Central memory CD8-positive, alpha-beta T cell (primary cell): ENCODE measurements around the gene NCAM1.

Source experiments
- ATAC-seq: fragments of 150-1000 bp; cut with Tn5 transposase; replicated peaks from 2 replicates; pipeline ENCODE4 v1.10.0; 2022; ENCODE audit warnings: mild to moderate bottlenecking, moderate FRiP score, moderate number of reproducible peaks; ENCODE audit not compliant: poor library complexity, severe bottlenecking; ENCODE audit errors: extremely low read depth
- DNase-seq, 2 donors: peaks; one replicate each; pipeline ENCODE4 v3.0.0; 2021; ENCODE audit warnings: low spot score in 2 of 2
- H3K27ac Mint-ChIP-seq: one replicate; pipeline ENCODE4 v1.8.0; 2022; ENCODE audit warnings: low read depth, mild to moderate bottlenecking, moderate library complexity, mixed read lengths
- H3K27me3 Mint-ChIP-seq: one replicate; pipeline ENCODE4 v1.8.0; 2022; ENCODE audit warnings: mixed read lengths
- H3K36me3 Mint-ChIP-seq: one replicate; pipeline ENCODE4 v1.8.0; 2022; ENCODE audit warnings: mild to moderate bottlenecking, moderate library complexity, mixed read lengths; ENCODE audit not compliant: insufficient read depth
- H3K4me1 Mint-ChIP-seq: one replicate; pipeline ENCODE4 v1.8.0; 2022; ENCODE audit warnings: mixed read lengths
- H3K4me3 Mint-ChIP-seq: one replicate; pipeline ENCODE4 v1.8.0; 2022; ENCODE audit warnings: mild to moderate bottlenecking, moderate library complexity, mixed read lengths
- H3K9me3 Mint-ChIP-seq: one replicate; pipeline ENCODE4 v1.8.0; 2022; ENCODE audit warnings: mixed read lengths

The NCAM1 gene

GRCh38 chr11:113134626-113135025 is 173.4 kb downstream of the NCAM1 start:
- no peak for DNase-seq
- H3K27ac Mint-ChIP-seq, result no peak overlapping the region
- H3K9me3 Mint-ChIP-seq, result no peaks in the 10 kb centered on the region
- no peaks in the 10 kb centered on the region for H3K36me3 Mint-ChIP-seq
- no peaks in the 10 kb centered on the region for H3K4me1 Mint-ChIP-seq
- peaks cover 47% of the 10 kb centered on the region for H3K27me3 Mint-ChIP-seq
- no peak overlapping the region for H3K4me3 Mint-ChIP-seq
- ATAC-seq, result no peak

GRCh38 chr11:113137713-113138529 is 176.7 kb downstream of the NCAM1 start:
- Mint-ChIP-seq H3K27me3 (peaks cover 71% of the 10 kb centered on the region), H3K9me3 (no peaks in the 10 kb centered on the region), H3K36me3 (no peaks in the 10 kb centered on the region), H3K4me1 (no peaks in the 10 kb centered on the region), H3K27ac (no peak overlapping the region), H3K4me3 (no peak overlapping the region)
- DNase-seq (no peak), ATAC-seq (no peak)

GRCh38 chr11:113138731-113139130 is 177.5 kb downstream of the NCAM1 start:
- H3K27me3 Mint-ChIP-seq, result peaks cover 80% of the 10 kb centered on the region
- no peaks in the 10 kb centered on the region for H3K4me1 Mint-ChIP-seq
- no peak for DNase-seq
- no peak overlapping the region for H3K4me3 Mint-ChIP-seq
- H3K9me3 Mint-ChIP-seq, result no peaks in the 10 kb centered on the region
- no peak overlapping the region for H3K27ac Mint-ChIP-seq
- no peaks in the 10 kb centered on the region for H3K36me3 Mint-ChIP-seq
- ATAC-seq, result no peak

GRCh38 chr11:113141010-113141409 is 179.8 kb downstream of the NCAM1 start:
- no peak for ATAC-seq

DNA sequence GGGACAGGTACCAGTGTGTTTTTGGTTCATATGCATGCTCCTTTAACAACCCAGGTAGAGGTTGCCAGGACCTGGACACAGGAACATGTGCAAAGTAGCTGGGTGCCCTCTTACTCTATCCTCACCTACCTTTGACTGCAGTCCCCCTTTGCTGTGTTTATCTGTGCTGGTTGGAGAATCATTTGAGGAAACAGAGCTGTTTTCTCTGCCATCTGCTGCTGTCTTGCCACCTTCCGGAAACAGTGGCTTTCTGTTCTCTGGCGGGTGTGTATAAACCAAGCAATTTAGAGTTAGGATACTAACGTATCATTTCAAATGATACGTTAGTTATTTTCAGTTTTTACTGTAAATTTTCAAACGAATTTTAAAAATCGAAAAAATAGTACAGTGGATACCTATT is 181.3 kb downstream of the NCAM1 start:
- Mint-ChIP-seq H3K36me3 (no peaks in the 10 kb centered on the region), H3K27ac (no peak overlapping the region), H3K4me3 (no peak overlapping the region), H3K4me1 (no peaks in the 10 kb centered on the region), H3K27me3 (peaks cover 50% of the 10 kb centered on the region), H3K9me3 (no peaks in the 10 kb centered on the region)
- DNase-seq (no peak), ATAC-seq (no peak)

More at GRCh38 chr11:113141010-113141409, 179.8 kb downstream of the NCAM1 start:
- Mint-ChIP-seq H3K36me3 (no peaks in the 10 kb centered on the region), H3K9me3 (no peaks in the 10 kb centered on the region), H3K27me3 (peaks cover 65% of the 10 kb centered on the region), H3K4me1 (no peaks in the 10 kb centered on the region), H3K27ac (no peak overlapping the region), H3K4me3 (no peak overlapping the region)
- DNase-seq, result no peak

DNA sequence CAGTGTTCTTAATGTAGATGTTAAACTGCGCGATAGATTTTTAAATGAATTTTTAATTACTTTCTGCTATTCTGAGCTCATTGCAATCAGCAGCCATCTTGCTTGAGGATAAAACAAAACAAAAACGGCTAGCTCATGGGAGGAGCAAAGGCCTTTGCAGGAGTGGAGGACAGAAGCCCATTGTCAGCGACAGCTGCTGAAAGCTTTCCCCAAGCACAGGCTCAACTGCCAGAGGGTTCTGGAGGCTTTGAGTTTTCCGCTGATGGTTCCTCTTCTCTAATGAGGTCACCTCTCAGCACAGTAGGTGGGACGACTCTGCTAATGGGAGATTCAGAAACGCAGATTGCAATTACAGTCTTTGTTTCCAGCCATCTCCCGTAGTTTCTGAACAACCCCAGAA is 186.0 kb downstream of the NCAM1 start:
- H3K4me1 Mint-ChIP-seq, result no peaks in the 10 kb centered on the region
- peaks cover 32% of the 10 kb centered on the region for H3K27me3 Mint-ChIP-seq
- no peaks in the 10 kb centered on the region for H3K36me3 Mint-ChIP-seq
- DNase-seq (no peak), ATAC-seq (no peak)
- H3K27ac Mint-ChIP-seq, result no peak overlapping the region
- H3K9me3 Mint-ChIP-seq, result no peaks in the 10 kb centered on the region
- no peak overlapping the region for H3K4me3 Mint-ChIP-seq

DNA sequence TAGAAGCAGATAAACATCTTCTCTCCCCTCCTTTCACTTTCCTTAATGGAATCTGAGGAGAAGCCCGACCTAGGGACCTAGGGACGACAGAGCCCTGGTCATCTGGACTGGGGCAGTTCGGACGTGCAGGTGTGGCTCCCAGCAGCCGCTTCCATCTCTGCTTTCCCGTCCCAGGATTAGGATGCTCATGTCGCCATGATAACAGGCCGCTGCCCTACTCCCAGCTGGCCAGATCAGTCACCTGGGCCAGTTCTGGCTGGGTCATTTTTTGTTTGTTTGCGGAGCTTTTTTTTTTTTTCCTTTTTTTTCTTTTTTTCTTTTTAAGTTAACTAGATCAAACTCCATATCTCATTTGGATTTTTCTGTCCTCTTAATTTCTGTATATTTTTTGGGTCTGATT is 186.9 kb downstream of the NCAM1 start:
- ATAC-seq (no peak), DNase-seq (no peak)
- Mint-ChIP-seq H3K4me1 (no peaks in the 10 kb centered on the region), H3K27me3 (peaks cover 24% of the 10 kb centered on the region), H3K27ac (no peak overlapping the region), H3K36me3 (no peaks in the 10 kb centered on the region), H3K4me3 (no peak overlapping the region), H3K9me3 (no peaks in the 10 kb centered on the region)

DNA sequence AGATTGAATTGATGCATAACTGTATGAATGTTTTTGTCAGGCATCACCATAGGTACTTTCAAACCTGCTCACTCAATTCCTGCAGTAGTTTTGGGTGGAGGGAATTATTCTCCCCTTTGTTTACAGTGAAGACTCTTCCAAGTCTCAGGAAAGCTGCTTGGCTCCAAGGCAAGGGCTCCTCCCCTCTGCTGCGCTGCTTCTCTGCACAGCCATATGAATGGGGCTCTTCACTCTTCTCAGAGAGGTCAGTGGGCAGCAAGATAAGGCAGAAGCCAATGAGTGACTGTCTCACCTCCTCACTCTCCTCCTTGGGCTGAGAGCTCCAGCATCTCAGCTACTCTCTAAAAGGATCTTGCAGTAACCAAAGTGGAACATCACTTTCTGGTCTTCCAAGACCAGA is 187.4 kb downstream of the NCAM1 start:
- ATAC-seq (no peak), DNase-seq (no peak)
- Mint-ChIP-seq H3K4me3 (no peak overlapping the region), H3K27ac (no peak overlapping the region), H3K4me1 (no peaks in the 10 kb centered on the region), H3K27me3 (peaks cover 18% of the 10 kb centered on the region), H3K36me3 (no peaks in the 10 kb centered on the region), H3K9me3 (no peaks in the 10 kb centered on the region)

GRCh38 chr11:113151521-113151920 is 190.3 kb downstream of the NCAM1 start:
- no peaks in the 10 kb centered on the region for H3K36me3 Mint-ChIP-seq
- DNase-seq (no peak), ATAC-seq (no peak)
- no peaks in the 10 kb centered on the region for H3K4me1 Mint-ChIP-seq
- peaks cover 13% of the 10 kb centered on the region for H3K27me3 Mint-ChIP-seq
- H3K27ac Mint-ChIP-seq, result no peak overlapping the region
- H3K4me3 Mint-ChIP-seq, result no peak overlapping the region
- no peaks in the 10 kb centered on the region for H3K9me3 Mint-ChIP-seq

- no peaks in the 10 kb centered on the region for H3K4me1 Mint-ChIP-seq
- ATAC-seq (no peak), DNase-seq (no peak)
- no peaks in the 10 kb centered on the region for H3K9me3 Mint-ChIP-seq
- H3K27ac Mint-ChIP-seq, result no peak overlapping the region
- H3K4me3 Mint-ChIP-seq, result no peak overlapping the region
- H3K27me3 Mint-ChIP-seq, result peaks cover 13% of the 10 kb centered on the region
- no peaks in the 10 kb centered on the region for H3K36me3 Mint-ChIP-seq
Observed at GRCh38 chr11:113152500-113152899, 191.3 kb downstream of the NCAM1 start.

- Mint-ChIP-seq H3K4me1 (no peaks in the 10 kb centered on the region), H3K9me3 (no peaks in the 10 kb centered on the region), H3K36me3 (no peaks in the 10 kb centered on the region), H3K27ac (no peak overlapping the region), H3K4me3 (no peak overlapping the region), H3K27me3 (peaks cover 10% of the 10 kb centered on the region)
- no peak for DNase-seq
- no peak for ATAC-seq
Observed at GRCh38 chr11:113153847-113154246, 192.6 kb downstream of the NCAM1 start.

- Mint-ChIP-seq H3K4me3 (no peak overlapping the region), H3K9me3 (no peaks in the 10 kb centered on the region), H3K27me3 (no peaks in the 10 kb centered on the region), H3K4me1 (no peaks in the 10 kb centered on the region), H3K27ac (no peak overlapping the region), H3K36me3 (no peaks in the 10 kb centered on the region)
- no peak for ATAC-seq
- no peak for DNase-seq
Observed at GRCh38 chr11:113159988-113160807, 199.0 kb downstream of the NCAM1 start.

GRCh38 chr11:113160808-113161124 is 199.5 kb downstream of the NCAM1 start:
- no peaks in the 10 kb centered on the region for H3K36me3 Mint-ChIP-seq
- H3K9me3 Mint-ChIP-seq, result no peaks in the 10 kb centered on the region
- no peaks in the 10 kb centered on the region for H3K4me1 Mint-ChIP-seq
- H3K27ac Mint-ChIP-seq, result no peak overlapping the region
- ATAC-seq (no peak), DNase-seq (no peak)
- H3K4me3 Mint-ChIP-seq, result no peak overlapping the region
- H3K27me3 Mint-ChIP-seq, result no peaks in the 10 kb centered on the region
